Upper lobe of right lung (tissue), 1 donor: Measurements from ENCODE around the gene LAMA4. TPM values are rescaled to one million over a fixed set of nuclear protein-coding genes. Genes with fewer than 3 reads are reported as not detected.
A peak's percentile ranks its signal among the peaks of the same experiment; 100 is the strongest.

Source experiments
- ATAC-seq: fragments of 200-7000 bp; cut with Tn5 transposase; one replicate; pipeline ENCODE4 v1.9.1; 2020; ENCODE audit warnings: mild to moderate bottlenecking, moderate library complexity
- DNase-seq: peaks from one replicate; pipeline ENCODE4 v3.0.0-alpha.2; 2020
- H3K27ac ChIP-seq: fragments of 200-600 bp; one replicate; pipeline ENCODE4 v1.8.0; 2022
- H3K27me3 ChIP-seq: fragments of 200-600 bp; one replicate; pipeline ENCODE4 v1.8.0; 2022; ENCODE audit warnings: mild to moderate bottlenecking
- H3K36me3 ChIP-seq: fragments of 200-600 bp; one replicate; pipeline ENCODE4 v1.8.0; 2022
- H3K4me1 ChIP-seq: fragments of 200-600 bp; one replicate; pipeline ENCODE4 v1.8.0; 2022
- H3K4me3 ChIP-seq: fragments of 200-600 bp; one replicate; pipeline ENCODE4 v1.8.0; 2022; ENCODE audit warnings: mild to moderate bottlenecking
- H3K9me3 ChIP-seq: fragments of 200-600 bp; one replicate; pipeline ENCODE4 v1.8.0; 2022
- CTCF ChIP-seq: fragments of 200-600 bp; IDR thresholded peaks from one replicate; pipeline ENCODE4 v1.8.0; 2022; ENCODE audit warnings: antibody characterized with exemption
- intact Hi-C: fragments of 100-400 bp; cut with DNase I; formaldehyde crosslinking; loops from one replicate; pipeline ENCODE4 v1.11.0; 2022
- total RNA-seq: library from RNA; stranded (reverse); fragmentation: NEBNext Ultra II Directional; extraction: Animal tissue kit (Norgen Biotek cat#: 25700); gene quantifications from one replicate; pipeline ENCODE4 v1.2.1, GENCODE V29; 2021
- donor health status: DM: no; HTN: yes; CAD: no; lungs with severe emphysema.

Gene LAMA4
- total RNA-seq, 1 donor from 2014 or later = 134 TPM

DNA sequence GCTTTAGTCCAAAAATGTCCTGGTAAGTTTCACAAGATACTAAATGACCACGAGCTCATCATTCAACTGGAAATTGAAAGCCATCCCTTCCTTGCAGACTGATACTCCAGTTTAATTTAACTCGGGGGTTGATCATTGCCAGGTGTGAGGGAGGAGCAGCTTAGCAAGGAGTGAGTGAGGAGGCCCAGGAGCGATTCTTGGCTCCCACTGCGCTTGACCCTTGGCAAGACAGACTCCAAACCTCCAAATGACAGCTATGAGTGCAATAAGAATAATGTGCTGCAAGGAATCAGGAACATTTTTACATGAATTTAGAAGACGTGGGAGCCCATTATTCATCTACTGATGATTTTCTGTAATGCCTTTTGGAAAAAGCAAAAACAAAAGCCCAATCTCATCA is 64.9 kb downstream of the LAMA4 start:
- no peaks in the 10 kb centered on the region for H3K36me3 ChIP-seq
- intact Hi-C loops = no loop called here
- TF ChIP-seq CTCF = no peak
- DNase-seq (no peak), ATAC-seq (peak; percentile 27)
- H3K4me3 ChIP-seq = no peak overlapping the region
- no peaks in the 10 kb centered on the region for H3K4me1 ChIP-seq
- no peaks in the 10 kb centered on the region for H3K9me3 ChIP-seq
- H3K27ac ChIP-seq = no peak overlapping the region
- H3K27me3 ChIP-seq = no peaks in the 10 kb centered on the region

- no peak for ATAC-seq
- no peak for TF ChIP-seq CTCF
- Histone ChIP-seq H3K27me3 (no peaks in the 10 kb centered on the region), H3K4me3 (no peak overlapping the region), H3K4me1 (no peaks in the 10 kb centered on the region), H3K36me3 (no peaks in the 10 kb centered on the region), H3K9me3 (no peaks in the 10 kb centered on the region), H3K27ac (no peak overlapping the region)
- no peak for DNase-seq
- intact Hi-C loops = no loop called here
Measured at GRCh38 chr6:112188906-112189305, 65.5 kb downstream of the LAMA4 start.

DNA sequence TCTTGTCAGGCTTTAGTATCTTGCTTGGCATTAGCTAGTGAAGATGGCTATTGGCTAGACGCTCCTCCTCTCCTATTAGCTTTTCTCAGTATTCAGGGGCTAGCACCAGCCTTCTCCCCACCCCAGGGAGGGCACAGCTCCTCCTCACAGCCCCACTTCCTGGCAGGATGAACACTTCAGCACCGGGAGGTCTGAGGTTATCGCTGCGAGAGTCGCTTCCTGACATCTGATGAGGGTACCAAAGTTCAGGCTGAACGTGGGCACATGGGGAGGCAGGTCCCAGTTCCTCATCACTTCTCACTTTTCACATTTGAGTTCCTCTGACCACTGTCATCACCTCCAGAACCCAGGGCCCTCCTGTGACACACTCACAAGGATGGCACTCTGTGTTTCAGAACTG is 66.6 kb downstream of the LAMA4 start:
- ATAC-seq = no peak
- no peaks in the 10 kb centered on the region for H3K9me3 ChIP-seq
- no peaks in the 10 kb centered on the region for H3K36me3 ChIP-seq
- H3K4me1 ChIP-seq = no peaks in the 10 kb centered on the region
- DNase-seq = no peak
- H3K27me3 ChIP-seq = no peaks in the 10 kb centered on the region
- intact Hi-C loops = no loop called here
- H3K27ac ChIP-seq = no peak overlapping the region
- no peak for TF ChIP-seq CTCF
- no peak overlapping the region for H3K4me3 ChIP-seq

- no peaks in the 10 kb centered on the region for H3K27me3 ChIP-seq
- no peak for ATAC-seq
- no peaks in the 10 kb centered on the region for H3K9me3 ChIP-seq
- DNase-seq = no peak
- H3K4me1 ChIP-seq = no peaks in the 10 kb centered on the region
- H3K36me3 ChIP-seq = no peaks in the 10 kb centered on the region
- H3K27ac ChIP-seq = no peak overlapping the region
- intact Hi-C loops = loop anchor here (5.0 kb wide), 1 partner anchor 127 kb away; no protein-coding TSS in a partner anchor
- no peak for TF ChIP-seq CTCF
- no peak overlapping the region for H3K4me3 ChIP-seq
Measured at GRCh38 chr6:112184951-112185350, 69.4 kb downstream of the LAMA4 start.

DNA sequence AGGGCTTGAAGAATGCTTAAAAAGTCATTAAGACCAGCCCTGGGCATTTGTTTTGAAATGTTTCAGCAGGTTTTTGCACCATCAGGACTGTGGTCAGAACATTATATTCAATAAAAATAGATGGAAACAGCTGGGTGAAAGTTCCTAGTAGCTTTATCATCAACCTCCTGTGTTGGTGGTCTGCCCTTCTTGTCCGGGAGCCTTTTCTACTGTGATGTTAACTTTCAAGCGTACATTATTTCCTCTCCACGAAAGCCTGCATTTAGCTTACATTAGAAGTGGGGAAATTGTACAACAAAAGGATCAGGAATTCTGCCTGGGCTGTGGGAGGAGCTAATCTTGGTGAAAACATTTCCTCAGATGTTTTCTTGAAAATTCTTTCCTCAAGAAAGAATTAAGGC is 71.1 kb downstream of the LAMA4 start:
- Histone ChIP-seq H3K36me3 (no peaks in the 10 kb centered on the region), H3K27ac (no peak overlapping the region), H3K9me3 (no peaks in the 10 kb centered on the region), H3K4me3 (no peak overlapping the region), H3K4me1 (no peaks in the 10 kb centered on the region), H3K27me3 (no peaks in the 10 kb centered on the region)
- DNase-seq (no peak), ATAC-seq (no peak)
- intact Hi-C loops = loop anchor here (5.0 kb wide), 1 partner anchor 129 kb away; no protein-coding TSS in a partner anchor
- no peak for TF ChIP-seq CTCF

DNA sequence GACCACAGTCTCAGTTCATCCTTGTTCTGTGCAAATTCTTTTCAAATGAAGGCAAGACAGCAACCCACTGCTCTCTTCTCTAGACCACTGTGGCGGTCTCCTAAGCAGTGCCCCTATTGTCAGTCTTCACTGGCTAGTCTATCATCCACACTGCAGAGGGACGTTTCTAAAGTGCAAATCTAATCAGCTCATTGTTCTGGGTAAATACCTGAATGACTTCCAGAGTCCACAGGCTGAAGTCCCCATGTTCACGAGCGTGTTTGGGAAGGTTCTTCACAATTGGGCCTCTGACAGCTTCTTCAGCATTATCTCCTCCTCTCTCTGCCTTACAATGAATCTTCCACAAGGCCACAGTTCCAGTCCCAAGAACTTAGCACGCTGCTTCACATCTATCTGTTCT is 73.2 kb downstream of the LAMA4 start:
- TF ChIP-seq CTCF = no peak
- no peaks in the 10 kb centered on the region for H3K9me3 ChIP-seq
- ATAC-seq = no peak
- no peak for DNase-seq
- H3K4me1 ChIP-seq = no peaks in the 10 kb centered on the region
- peaks cover under 1% of the 10 kb centered on the region for H3K36me3 ChIP-seq
- H3K4me3 ChIP-seq = no peak overlapping the region
- H3K27me3 ChIP-seq = no peaks in the 10 kb centered on the region
- no peak overlapping the region for H3K27ac ChIP-seq
- intact Hi-C loops = loop anchor here (5.0 kb wide), 1 partner anchor 131 kb away; no protein-coding TSS in a partner anchor
